ENCODE results near the gene MTR. TPM values are rescaled to one million over a fixed set of nuclear protein-coding genes. Genes with fewer than 3 reads are reported as not detected.

The MTR gene
- total and polyA plus RNA-seq, 4 donors = 2.5 to 19.0 (median 8.6) TPM

- Histone ChIP-seq H3K9me3 (ENCODE audit: control insufficient read depth in 4 of 4, low read length in 3 of 4) (no peaks in the 10 kb centered on the region), H3K36me3 (ENCODE audit: control insufficient read depth in 4 of 4, insufficient read depth in 3 of 4, low read depth in 1 of 4, low read length in 3 of 4) (peaks cover 0 to 13% (median 4%) of the 10 kb centered on the region in 4 donors), H3K27me3 (ENCODE audit: control insufficient read depth in 4 of 4, insufficient read depth in 4 of 4, low read length in 3 of 4) (no peaks in the 10 kb centered on the region), H3K27ac (ENCODE audit: low read depth in 1 of 2, low read length in 2 of 2) (no peak overlapping the region), H3K4me1 (ENCODE audit: control insufficient read depth in 4 of 4, insufficient read depth in 4 of 4, low read length in 3 of 4) (peaks cover 13 to 30% (median 28%) of the 10 kb centered on the region in 4 donors), H3K9ac (ENCODE audit: low read depth in 1 of 2, low read length in 2 of 2) (no peak overlapping the region), H3K4me3 (ENCODE audit: low read depth in 1 of 3, low read length in 3 of 3) (no peak overlapping the region)
- DNase-seq (ENCODE audit: low spot score) = no peak
- WGBS = 52% methylated on average over 1 of the region's 1 CpG
- no peak for TF ChIP-seq NR2F2 (IDR thresholded peaks at IDR 0.05)
- no peak for TF ChIP-seq YY1 (IDR thresholded peaks at IDR 0.05)
- no peak for TF ChIP-seq FOXA2 (IDR thresholded peaks at IDR 0.05)
- TF ChIP-seq, protein P1, sequence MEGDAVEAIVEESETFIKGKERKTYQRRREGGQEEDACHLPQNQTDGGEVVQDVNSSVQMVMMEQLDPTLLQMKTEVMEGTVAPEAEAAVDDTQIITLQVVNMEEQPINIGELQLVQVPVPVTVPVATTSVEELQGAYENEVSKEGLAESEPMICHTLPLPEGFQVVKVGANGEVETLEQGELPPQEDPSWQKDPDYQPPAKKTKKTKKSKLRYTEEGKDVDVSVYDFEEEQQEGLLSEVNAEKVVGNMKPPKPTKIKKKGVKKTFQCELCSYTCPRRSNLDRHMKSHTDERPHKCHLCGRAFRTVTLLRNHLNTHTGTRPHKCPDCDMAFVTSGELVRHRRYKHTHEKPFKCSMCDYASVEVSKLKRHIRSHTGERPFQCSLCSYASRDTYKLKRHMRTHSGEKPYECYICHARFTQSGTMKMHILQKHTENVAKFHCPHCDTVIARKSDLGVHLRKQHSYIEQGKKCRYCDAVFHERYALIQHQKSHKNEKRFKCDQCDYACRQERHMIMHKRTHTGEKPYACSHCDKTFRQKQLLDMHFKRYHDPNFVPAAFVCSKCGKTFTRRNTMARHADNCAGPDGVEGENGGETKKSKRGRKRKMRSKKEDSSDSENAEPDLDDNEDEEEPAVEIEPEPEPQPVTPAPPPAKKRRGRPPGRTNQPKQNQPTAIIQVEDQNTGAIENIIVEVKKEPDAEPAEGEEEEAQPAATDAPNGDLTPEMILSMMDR (IDR thresholded peaks at IDR 0.05; ENCODE audit: low read depth, low read length, missing input control) = no peak
These were observed 65.6 kb downstream of the MTR start for GRCh38 chr1:236860674-236861073.

DNA sequence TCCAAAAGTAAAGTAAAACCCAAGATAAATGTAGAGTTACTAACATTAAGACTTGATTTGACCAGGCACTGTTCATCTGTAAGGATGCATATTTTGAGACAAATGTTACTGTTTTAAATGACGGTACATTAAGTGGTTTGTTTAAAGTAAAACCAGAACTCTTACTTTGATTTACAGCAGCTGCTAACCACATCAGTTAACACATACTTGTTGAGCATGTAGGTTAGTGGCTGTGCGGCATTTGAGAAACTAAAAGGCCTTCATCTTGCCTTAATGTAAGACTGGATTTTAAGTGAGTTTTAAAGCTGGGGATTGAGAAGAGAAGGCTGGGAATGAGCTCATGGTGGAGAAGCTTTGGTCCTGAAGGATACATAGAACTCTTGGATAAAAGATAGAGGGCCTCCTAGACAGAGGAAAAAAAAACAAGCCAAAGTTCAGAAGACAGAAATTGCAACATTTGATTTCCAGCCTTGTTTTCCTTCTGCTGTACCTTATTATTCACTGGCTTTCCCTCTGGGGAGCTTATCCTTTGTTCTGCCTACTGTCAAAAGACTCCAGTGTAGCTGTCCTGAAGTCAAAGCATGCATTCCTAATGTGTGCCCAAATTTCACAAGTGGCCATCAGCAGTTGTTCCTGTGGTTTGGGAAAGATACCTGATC lies 66.6 kb downstream of the MTR start:
- H3K9me3 ChIP-seq (ENCODE audit: control insufficient read depth in 4 of 4, low read length in 3 of 4) = no peaks in the 10 kb centered on the region
- no peak for TF ChIP-seq FOXA1 (IDR thresholded peaks at IDR 0.05)
- TF ChIP-seq MAX (IDR thresholded peaks at IDR 0.05) = no peak
- no peak for TF ChIP-seq TAF1 (conservative IDR thresholded peaks at IDR 0.05)
- TF ChIP-seq SP1 (IDR thresholded peaks at IDR 0.05) = peak; percentile 26
- TF ChIP-seq HNF4A (conservative IDR thresholded peaks at IDR 0.05) = peak; percentile 60 to 67
- no peak for TF ChIP-seq ZBTB33 (IDR thresholded peaks at IDR 0.05)
- TF ChIP-seq, protein P1 (IDR thresholded peaks at IDR 0.05; ENCODE audit: low read depth, low read length, missing input control) = no peak
- TF ChIP-seq YY1 (IDR thresholded peaks at IDR 0.05) = no peak
- TF ChIP-seq FOXA2 (IDR thresholded peaks at IDR 0.05) = no peak
- TF ChIP-seq, protein P2, sequence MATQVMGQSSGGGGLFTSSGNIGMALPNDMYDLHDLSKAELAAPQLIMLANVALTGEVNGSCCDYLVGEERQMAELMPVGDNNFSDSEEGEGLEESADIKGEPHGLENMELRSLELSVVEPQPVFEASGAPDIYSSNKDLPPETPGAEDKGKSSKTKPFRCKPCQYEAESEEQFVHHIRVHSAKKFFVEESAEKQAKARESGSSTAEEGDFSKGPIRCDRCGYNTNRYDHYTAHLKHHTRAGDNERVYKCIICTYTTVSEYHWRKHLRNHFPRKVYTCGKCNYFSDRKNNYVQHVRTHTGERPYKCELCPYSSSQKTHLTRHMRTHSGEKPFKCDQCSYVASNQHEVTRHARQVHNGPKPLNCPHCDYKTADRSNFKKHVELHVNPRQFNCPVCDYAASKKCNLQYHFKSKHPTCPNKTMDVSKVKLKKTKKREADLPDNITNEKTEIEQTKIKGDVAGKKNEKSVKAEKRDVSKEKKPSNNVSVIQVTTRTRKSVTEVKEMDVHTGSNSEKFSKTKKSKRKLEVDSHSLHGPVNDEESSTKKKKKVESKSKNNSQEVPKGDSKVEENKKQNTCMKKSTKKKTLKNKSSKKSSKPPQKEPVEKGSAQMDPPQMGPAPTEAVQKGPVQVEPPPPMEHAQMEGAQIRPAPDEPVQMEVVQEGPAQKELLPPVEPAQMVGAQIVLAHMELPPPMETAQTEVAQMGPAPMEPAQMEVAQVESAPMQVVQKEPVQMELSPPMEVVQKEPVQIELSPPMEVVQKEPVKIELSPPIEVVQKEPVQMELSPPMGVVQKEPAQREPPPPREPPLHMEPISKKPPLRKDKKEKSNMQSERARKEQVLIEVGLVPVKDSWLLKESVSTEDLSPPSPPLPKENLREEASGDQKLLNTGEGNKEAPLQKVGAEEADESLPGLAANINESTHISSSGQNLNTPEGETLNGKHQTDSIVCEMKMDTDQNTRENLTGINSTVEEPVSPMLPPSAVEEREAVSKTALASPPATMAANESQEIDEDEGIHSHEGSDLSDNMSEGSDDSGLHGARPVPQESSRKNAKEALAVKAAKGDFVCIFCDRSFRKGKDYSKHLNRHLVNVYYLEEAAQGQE (IDR thresholded peaks at IDR 0.05) = no peak
- TF ChIP-seq EGR1 (IDR thresholded peaks at IDR 0.05; ENCODE audit: low read depth in 2 of 2) = no peak
- TF ChIP-seq GABPA (IDR thresholded peaks at IDR 0.05 in 1 of 2, conservative IDR thresholded peaks at IDR 0.05 in 1 of 2) = no peak
- peak in 1 of 2 donors; percentile 33 for TF ChIP-seq JUND (IDR thresholded peaks at IDR 0.05)
- no peak for TF ChIP-seq ATF3 (IDR thresholded peaks at IDR 0.05)
- peak; percentile 45 to 66 for TF ChIP-seq RXRA (IDR thresholded peaks at IDR 0.05)
- no peak for TF ChIP-seq RAD21 (IDR thresholded peaks at IDR 0.05)
- TF ChIP-seq HNF4G (IDR thresholded peaks at IDR 0.05) = no peak
- no peak for TF ChIP-seq NR2F2 (IDR thresholded peaks at IDR 0.05)
- H3K27ac ChIP-seq (ENCODE audit: low read depth in 1 of 2, low read length in 2 of 2) = peak overlapping the region; percentile 63 to 81
- H3K36me3 ChIP-seq (ENCODE audit: control insufficient read depth in 4 of 4, insufficient read depth in 3 of 4, low read depth in 1 of 4, low read length in 3 of 4) = peaks cover 0 to 9% (median 1%) of the 10 kb centered on the region in 4 donors
- DNase-seq (ENCODE audit: low spot score) = no peak
- peaks cover 13 to 30% (median 28%) of the 10 kb centered on the region in 4 donors for H3K4me1 ChIP-seq (ENCODE audit: control insufficient read depth in 4 of 4, insufficient read depth in 4 of 4, low read length in 3 of 4)
- 86% methylated on average over 2 of the region's 2 CpGs for WGBS
- H3K4me3 ChIP-seq (ENCODE audit: low read depth in 1 of 3, low read length in 3 of 3) = peak overlapping the region in 1 of 3 donors; percentile 26
- H3K9ac ChIP-seq (ENCODE audit: low read depth in 1 of 2, low read length in 2 of 2) = no peak overlapping the region
- H3K27me3 ChIP-seq (ENCODE audit: control insufficient read depth in 4 of 4, insufficient read depth in 4 of 4, low read length in 3 of 4) = no peaks in the 10 kb centered on the region
